NCI-H1417 treated with DMSO at 0.1 percent for 48 hours (cell line): Measurements from ENCODE around the gene VSIG8.

Experiments
- DNase-seq: peaks from one replicate; lab custom pipeline; 2025; lab: John Stamatoyannopoulos, UW

VSIG8 gene

GRCh38 chr1:159883134-159883533 is 20.7 kb upstream of the VSIG8 start:
- no peak for DNase-seq

- no peak for DNase-seq
These were observed 20.0 kb upstream of the VSIG8 start for GRCh38 chr1:159882527-159882862.

DNA sequence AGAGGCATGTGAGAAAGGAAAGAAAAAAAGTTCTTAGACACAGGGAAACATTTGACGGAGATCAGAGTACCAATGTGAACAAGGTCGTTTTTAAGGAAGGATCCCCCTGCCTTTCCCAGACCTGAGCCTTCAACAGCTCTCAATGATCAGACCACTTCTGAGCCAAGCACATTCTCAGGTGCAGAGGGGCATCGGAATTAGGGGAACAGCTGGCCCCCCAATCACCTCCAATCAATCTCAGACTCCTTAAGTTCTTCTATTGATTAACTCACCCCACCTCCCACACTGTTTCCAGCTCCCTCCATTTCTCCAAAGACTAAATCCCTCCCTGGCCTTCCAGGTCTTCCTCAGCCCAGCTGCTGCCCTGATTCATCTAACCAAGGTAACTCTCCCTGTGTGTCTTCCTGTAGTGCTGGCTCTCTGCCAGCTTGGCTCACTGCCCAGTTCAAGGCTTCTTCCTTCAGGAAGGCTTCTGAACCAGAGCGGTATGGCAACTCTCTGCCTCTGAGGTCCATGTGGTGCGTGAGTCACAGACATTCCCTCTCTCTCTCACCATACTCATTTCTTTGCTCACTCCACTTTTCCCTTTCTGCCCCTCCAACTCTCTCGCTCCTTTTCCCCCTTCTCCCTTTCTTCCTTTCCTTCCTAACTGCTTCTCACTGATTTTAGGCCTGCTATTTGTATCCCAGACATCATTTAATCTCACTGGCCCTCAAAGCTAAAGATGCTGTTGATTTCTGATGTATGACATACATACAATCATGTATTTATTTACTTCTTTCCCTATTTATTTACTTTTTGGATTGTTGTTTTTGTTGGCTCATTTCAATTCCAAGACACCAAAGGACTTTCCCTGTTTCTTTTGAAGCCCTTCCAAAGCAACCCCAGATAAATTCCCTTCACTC is 19.4 kb upstream of the VSIG8 start:
- DNase-seq: peak; percentile 72

GRCh38 chr1:159880430-159880829 is 18.0 kb upstream of the VSIG8 start:
- no peak for DNase-seq

GRCh38 chr1:159879977-159880376 is 17.5 kb upstream of the VSIG8 start:
- no peak for DNase-seq

DNA sequence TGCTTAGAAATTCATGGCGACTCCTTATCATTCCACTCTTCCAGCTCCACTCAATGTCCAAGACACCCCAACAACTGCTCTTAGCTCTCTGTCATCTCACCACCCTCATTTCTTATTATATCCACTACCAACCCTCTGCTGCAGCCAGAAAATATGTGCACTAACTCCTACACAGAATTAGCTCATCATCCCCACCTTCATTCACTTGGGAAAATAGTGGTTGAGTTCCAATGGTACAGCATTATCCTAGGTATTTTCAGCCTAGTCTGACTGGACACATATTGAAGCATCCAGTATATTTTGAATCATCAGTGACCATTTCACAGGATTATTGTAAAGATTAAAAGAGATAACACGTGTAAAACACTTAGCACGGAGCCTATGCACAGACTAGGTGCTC is 16.7 kb upstream of the VSIG8 start:
- DNase-seq: no peak

DNA sequence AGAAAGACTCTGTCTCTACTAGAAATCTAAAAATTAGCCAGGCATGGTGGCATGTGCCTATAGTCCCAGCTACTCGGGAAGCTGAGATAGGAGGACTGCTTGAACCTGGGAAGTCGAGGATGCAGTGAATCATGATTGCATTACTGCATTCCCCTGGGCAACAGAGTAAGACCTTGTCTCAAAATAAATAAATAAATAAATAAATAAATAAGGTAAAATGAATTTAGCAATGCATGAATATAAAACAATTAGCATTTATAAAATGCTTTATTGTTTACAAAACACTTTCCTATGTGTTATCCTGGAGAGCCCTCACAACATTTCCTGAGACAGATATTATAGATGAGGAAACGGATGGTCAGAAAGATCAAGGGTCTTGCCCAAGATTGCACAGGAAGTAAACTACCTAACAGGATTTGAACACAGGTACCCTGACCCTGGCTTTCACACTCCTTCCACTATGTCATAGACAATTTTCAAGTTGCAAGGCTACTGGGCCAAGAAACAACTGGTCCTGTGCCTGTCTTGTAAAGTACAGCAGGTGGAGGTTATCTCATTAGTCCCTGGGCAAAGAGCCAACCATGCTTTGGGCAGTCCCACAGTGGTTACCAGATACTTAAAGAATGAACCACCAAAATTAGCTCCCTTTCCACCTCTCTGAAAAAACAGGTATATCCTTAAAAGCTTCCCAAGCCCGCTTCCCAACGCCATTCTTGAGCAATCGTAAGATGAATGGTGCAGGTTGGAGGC is 15.4 kb upstream of the VSIG8 start:
- DNase-seq: no peak

DNA sequence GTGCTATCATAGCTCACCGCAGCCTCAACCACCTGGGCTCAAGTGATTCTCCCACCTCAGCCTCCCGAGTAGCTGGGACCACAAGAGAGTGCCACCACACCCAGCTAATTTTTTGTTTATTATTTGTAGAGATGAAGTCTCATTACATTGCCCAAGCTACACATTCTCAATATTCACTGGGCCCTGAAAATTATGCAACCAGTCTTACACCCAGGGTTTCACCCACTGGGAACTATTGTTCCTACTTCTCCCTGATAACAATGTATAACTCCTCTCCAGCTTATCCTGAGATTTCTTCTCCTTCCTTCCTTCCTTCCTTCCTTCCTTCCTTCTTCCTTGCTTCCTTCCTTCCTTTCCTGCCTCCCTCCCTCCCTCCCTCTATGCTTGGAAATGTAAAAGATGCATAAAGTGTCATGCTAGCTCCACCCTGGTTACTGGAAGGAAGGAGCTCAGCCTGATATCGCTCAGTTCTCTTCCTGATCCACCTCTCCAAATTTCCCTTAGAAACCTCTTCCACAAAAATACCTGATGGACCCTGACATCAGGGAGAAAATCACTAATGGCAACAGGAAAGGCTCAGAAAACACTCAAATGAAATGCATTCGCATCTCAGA is 11.2 kb upstream of the VSIG8 start:
- DNase-seq: no peak

DNA sequence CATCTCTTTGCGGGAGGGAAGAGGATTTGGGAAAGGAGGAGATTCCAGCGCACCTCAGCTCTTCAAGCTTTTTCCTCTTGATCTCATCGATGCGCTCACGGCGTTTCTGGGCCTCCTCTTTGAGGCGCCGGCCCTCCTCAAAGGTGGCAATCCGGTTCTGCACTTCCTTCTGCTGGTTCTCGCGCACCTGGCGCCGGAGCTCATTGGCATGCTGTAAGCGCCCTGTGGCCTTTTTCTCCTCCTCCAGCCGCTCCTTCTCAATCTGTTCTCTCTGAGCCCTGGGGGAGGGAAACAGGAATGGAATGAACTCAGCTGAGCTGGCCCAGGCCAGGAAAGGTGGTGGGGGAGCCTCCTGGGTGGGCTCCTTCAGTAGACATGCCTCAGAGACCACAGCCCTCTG is 10.4 kb upstream of the VSIG8 start:
- no peak for DNase-seq

DNA sequence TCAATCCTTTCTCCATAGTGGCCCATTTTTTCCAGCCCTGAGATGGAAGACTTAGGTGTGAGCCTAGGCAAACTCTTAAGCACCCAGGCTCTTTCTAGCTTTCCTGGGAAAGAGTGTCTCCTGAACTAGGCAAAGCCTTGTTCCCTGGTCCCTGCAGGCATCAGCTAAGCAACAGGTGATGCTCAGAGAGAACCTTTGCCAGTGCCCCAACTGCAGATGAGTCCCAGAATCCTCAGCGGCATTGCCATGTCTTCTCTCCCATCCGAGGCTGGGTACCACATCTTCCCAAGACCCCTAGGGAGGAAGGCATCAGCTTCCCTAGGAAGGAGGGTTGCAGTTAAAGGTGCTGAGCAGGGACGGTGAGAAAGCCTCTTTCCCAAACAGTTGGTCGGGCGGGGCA is 8.2 kb upstream of the VSIG8 start:
- no peak for DNase-seq

- no peak for DNase-seq
These were observed 7.2 kb upstream of the VSIG8 start for GRCh38 chr1:159869607-159870006.

DNA sequence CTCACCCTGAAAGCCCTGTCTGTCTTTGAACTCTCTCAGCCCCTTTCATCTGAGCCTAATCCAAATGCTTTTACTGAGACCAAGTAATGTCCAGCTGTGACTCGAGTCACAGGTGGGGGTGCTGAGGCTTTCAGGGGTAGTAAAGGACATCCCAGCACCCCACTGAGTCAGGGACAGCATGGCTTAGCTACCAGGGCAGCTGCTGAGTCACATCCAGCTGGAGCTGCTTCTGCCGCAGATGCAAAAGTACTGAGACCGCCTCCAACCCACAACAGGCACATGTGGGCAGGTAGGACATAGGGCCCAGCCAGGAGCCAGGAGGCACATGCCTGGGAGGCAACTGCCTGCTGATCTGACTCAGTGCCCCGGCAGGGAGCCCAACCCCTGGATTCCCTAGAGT is 6.7 kb upstream of the VSIG8 start:
- DNase-seq: no peak

- DNase-seq: no peak
These were observed 6.3 kb upstream of the VSIG8 start for GRCh38 chr1:159868766-159869165.

- DNase-seq: peak; percentile 37
These were observed 5.2 kb upstream of the VSIG8 start for GRCh38 chr1:159867664-159868026.

- no peak for DNase-seq
These were observed 4.6 kb upstream of the VSIG8 start for GRCh38 chr1:159866905-159867663.

DNA sequence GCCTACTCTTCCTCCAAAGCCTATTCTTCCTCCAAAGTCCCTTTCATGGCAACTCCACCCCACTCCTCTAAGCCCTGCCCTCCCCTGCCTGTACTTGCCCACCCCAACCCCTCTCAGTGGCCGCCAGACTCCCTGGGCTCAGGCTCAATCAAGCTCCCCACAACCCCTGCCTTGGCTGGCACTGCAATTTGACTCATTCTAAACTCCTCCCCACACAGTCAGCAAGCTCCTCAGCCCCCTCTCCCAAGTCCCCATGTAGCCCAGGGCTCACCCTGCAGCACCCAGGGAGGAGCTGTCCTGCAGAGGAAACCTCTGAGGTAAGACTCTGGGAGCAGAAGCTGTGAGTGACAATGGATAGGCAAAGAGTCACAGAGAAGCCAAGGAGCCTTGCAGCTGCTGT is 3.6 kb upstream of the VSIG8 start:
- DNase-seq: no peak

DNA sequence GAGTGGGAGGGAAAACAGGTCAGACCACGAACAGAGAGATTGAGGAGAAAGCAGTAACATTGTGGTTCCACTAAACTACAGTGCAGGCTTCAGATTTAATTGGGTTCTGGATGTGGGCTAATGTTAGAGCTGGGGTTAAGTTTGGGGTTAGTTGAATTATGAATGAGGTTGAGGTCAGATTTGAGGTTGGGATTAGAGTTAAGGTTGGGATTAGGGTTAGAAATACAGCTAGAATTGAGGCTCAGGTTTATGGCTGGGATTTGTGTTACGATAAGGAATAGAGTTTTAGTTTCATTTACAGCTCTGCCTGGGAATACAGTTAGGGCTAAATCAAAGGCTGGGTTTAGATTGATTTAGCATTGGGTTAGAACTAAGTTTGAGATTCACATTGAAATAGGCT is 1.8 kb upstream of the VSIG8 start:
- DNase-seq: no peak

GRCh38 chr1:159862031-159862430 is 426 bp downstream of the VSIG8 start:
- DNase-seq: no peak

GRCh38 chr1:159861218-159861617 is 1.2 kb downstream of the VSIG8 start:
- no peak for DNase-seq

DNA sequence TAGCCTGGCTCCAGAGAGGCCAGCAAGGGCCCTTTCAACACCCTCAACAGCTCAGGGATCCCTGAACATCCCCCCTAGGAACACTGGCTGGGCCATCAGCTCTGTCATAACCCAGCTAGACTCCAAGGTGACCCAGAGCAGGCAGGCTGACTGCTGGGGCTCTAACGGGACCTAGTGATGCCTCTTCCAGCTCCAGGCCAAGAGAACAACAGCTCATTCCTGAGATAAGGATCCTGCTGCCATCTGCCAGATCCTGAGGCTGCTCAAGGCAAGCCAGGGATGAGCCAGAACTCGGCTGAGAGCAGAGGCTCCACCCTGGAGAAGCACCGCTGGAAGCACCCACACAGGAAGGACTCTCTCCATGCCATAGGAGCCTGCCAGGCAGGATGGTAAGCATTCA is 2.0 kb downstream of the VSIG8 start:
- DNase-seq: no peak

GRCh38 chr1:159859767-159860322 is 2.6 kb downstream of the VSIG8 start:
- no peak for DNase-seq

- DNase-seq: no peak
These were observed 4.6 kb downstream of the VSIG8 start for GRCh38 chr1:159857889-159858288.
